GM23338 (cell line): ENCODE results near the gene SNAPC1. TPM values are rescaled to one million over a fixed set of nuclear protein-coding genes. Genes with fewer than 3 reads are reported as not detected.

Experiments
- ATAC-seq: fragments of 200-7000 bp; cut with Tn5 transposase; 3 replicates; pipeline ENCODE4 v1.9.1; 2020
- DNase-seq: peaks from one replicate; pipeline ENCODE4 v3.0.0-alpha.2; 2015; ENCODE audit warnings: low spot score
- H2AFZ ChIP-seq: fragments of 200-600 bp; sonication (generic); 2 replicates; pipeline ENCODE4 v1.8.0; 2016; ENCODE audit warnings: antibody characterized with exemption, mild to moderate bottlenecking, moderate library complexity
- H3F3A ChIP-seq: fragments of 200-600 bp; sonication (generic); replicated peaks from 2 replicates; pipeline ENCODE4 v1.8.0; 2017; ENCODE audit warnings: antibody characterized with exemption, mixed run types, low read depth
- H3K27ac ChIP-seq: fragments of 200-600 bp; sonication (generic); 2 replicates; pipeline ENCODE4 v1.6.1; 2016; ENCODE audit warnings: low read depth
- H3K27me3 ChIP-seq: fragments of 200-600 bp; sonication (generic); 2 replicates; pipeline ENCODE4 v1.8.0; 2016; ENCODE audit warnings: mild to moderate bottlenecking, mixed run types, moderate library complexity; ENCODE audit not compliant: insufficient read depth
- H3K36me3 ChIP-seq: fragments of 200-600 bp; sonication (generic); 2 replicates; pipeline ENCODE4 v1.8.0; 2016; ENCODE audit warnings: mild to moderate bottlenecking; ENCODE audit not compliant: insufficient read depth
- H3K4me1 ChIP-seq: fragments of 200-600 bp; sonication (generic); 2 replicates; pipeline ENCODE4 v1.8.0; 2016; ENCODE audit warnings: mild to moderate bottlenecking, moderate library complexity; ENCODE audit not compliant: insufficient read depth
- H3K4me2 ChIP-seq: fragments of 200-600 bp; sonication (generic); 2 replicates; pipeline ENCODE4 v1.7.1; 2017; ENCODE audit warnings: mixed run types
- H3K4me3 ChIP-seq: fragments of 200-600 bp; sonication (generic); 2 replicates; pipeline ENCODE4 v1.6.1; 2016; ENCODE audit warnings: mixed run types
- H3K79me2 ChIP-seq: fragments of 200-600 bp; sonication (generic); replicated peaks from 2 replicates; pipeline ENCODE4 v1.8.0; 2017; ENCODE audit warnings: mild to moderate bottlenecking; ENCODE audit not compliant: insufficient read depth
- H3K9me2 ChIP-seq: fragments of 200-600 bp; sonication (generic); 2 replicates; pipeline ENCODE4 v1.8.0; 2017; ENCODE audit not compliant: insufficient read depth
- H4K20me1 ChIP-seq: fragments of 200-600 bp; sonication (generic); replicated peaks from 2 replicates; pipeline ENCODE4 v1.8.0; 2017; ENCODE audit warnings: mild to moderate bottlenecking; ENCODE audit not compliant: insufficient read depth
- H3K27ac Mint-ChIP-seq: 2 replicates; pipeline ENCODE4 v1.8.0; 2020; ENCODE audit warnings: inconsistent platforms, mild to moderate bottlenecking, moderate library complexity, mixed read lengths
- H3K27me3 Mint-ChIP-seq: 3 replicates; pipeline ENCODE4 v1.8.0; 2022; ENCODE audit warnings: low read depth, mild to moderate bottlenecking, moderate library complexity, mixed read lengths, inconsistent platforms; ENCODE audit not compliant: insufficient read depth, poor library complexity
- H3K36me3 Mint-ChIP-seq: 3 replicates; pipeline ENCODE4 v1.8.0; 2021; ENCODE audit warnings: low read depth, mild to moderate bottlenecking, inconsistent platforms, moderate library complexity, mixed read lengths
- H3K4me1 Mint-ChIP-seq: 3 replicates; pipeline ENCODE4 v1.8.0; 2020; ENCODE audit warnings: mild to moderate bottlenecking, inconsistent platforms, mixed read lengths
- H3K4me3 Mint-ChIP-seq: 3 replicates; pipeline ENCODE4 v1.8.0; 2021; ENCODE audit warnings: moderate library complexity, mild to moderate bottlenecking, inconsistent platforms, mixed read lengths
- H3K9me3 Mint-ChIP-seq: 3 replicates; pipeline ENCODE4 v1.8.0; 2020; ENCODE audit warnings: moderate library complexity, mild to moderate bottlenecking, inconsistent platforms, mixed read lengths
- CREB1 ChIP-seq: fragments of 250-450 bp; sonication (Bioruptor Pico); IDR thresholded peaks from 2 replicates; pipeline ENCODE4 v1.5.0; 2020; ENCODE audit warnings: low read depth, mild to moderate bottlenecking, moderate library complexity
- ETS1 ChIP-seq: IDR thresholded peaks from 2 replicates; pipeline ENCODE4 v1.6.1; 2016; ENCODE audit warnings: antibody characterized with exemption
- EZH2 ChIP-seq: fragments of 200-600 bp; sonication (generic); IDR thresholded peaks from one replicate; pipeline ENCODE4 v1.8.0; 2017; ENCODE audit warnings: antibody characterized with exemption, mild to moderate bottlenecking, low read depth; ENCODE audit not compliant: unreplicated experiment
- EZH2phosphoT487 ChIP-seq: fragments of 200-600 bp; sonication (generic); IDR thresholded peaks from one replicate; pipeline ENCODE4 v1.8.1; 2018; ENCODE audit warnings: antibody characterized with exemption; ENCODE audit not compliant: unreplicated experiment
- JUNB ChIP-seq: IDR thresholded peaks from one replicate; pipeline ENCODE4 v1.6.1; 2016; ENCODE audit warnings: antibody characterized with exemption; ENCODE audit not compliant: unreplicated experiment
- NANOG ChIP-seq: IDR thresholded peaks from 2 replicates; pipeline ENCODE4 v1.6.1; 2016; ENCODE audit warnings: antibody characterized with exemption, borderline replicate concordance
- POLR2AphosphoS5 ChIP-seq: IDR thresholded peaks from 2 replicates; pipeline ENCODE4 v1.6.1; 2016; ENCODE audit warnings: antibody characterized with exemption, low read depth
- STAT1 ChIP-seq: IDR thresholded peaks from one replicate; pipeline ENCODE4 v1.6.1; 2016; ENCODE audit warnings: antibody characterized with exemption; ENCODE audit not compliant: unreplicated experiment
- ZNF114 ChIP-seq: fragments of 250-450 bp; sonication (Bioruptor Pico); IDR thresholded peaks from 2 replicates; pipeline ENCODE4 v1.5.0; 2020; ENCODE audit warnings: mild to moderate bottlenecking, moderate library complexity
- ZNF331 ChIP-seq: fragments of 250-450 bp; sonication (Bioruptor Pico); IDR thresholded peaks from 2 replicates; pipeline ENCODE4 v1.5.0; 2020; ENCODE audit warnings: low read depth, mild to moderate bottlenecking, moderate library complexity
- ZNF462 ChIP-seq: fragments of 250-450 bp; sonication (Bioruptor Pico); IDR thresholded peaks from 2 replicates; pipeline ENCODE4 v1.5.0; 2020; ENCODE audit warnings: mild to moderate bottlenecking, moderate library complexity
- polyA plus RNA-seq: library from polyadenylated mRNA; unstranded; fragments of >200 nt; fragmentation: Nextera tagmentation; extraction: Ambion mirVana; gene quantifications from 2 replicates; pipeline ENCODE4 v1.2.1, GENCODE V29; 2016
- total RNA-seq: library from RNA; depleted of rRNA; stranded (reverse); fragments of >200 nt; shearing (Covaris generic); gene quantifications from 2 replicates; pipeline ENCODE4 v1.2.3, GENCODE V29; 2014

The SNAPC1 gene
- total and polyA plus RNA-seq, 2 experiments from 2014 or later: 14.8 to 33.4 TPM

- Histone ChIP-seq H4K20me1 (peaks cover 27% of the 10 kb centered on the region), H3K4me3 (no peak overlapping the region), H3K4me2 (no peak overlapping the region), H3K27ac (no peak overlapping the region), H3K79me2 (peaks cover 92% of the 10 kb centered on the region), H3K36me3 (peaks cover 87% of the 10 kb centered on the region), H2AFZ (no peak overlapping the region), H3F3A (no peaks in the 10 kb centered on the region), H3K9me2 (no peaks in the 10 kb centered on the region), H3K27me3 (no peaks in the 10 kb centered on the region), H3K4me1 (no peaks in the 10 kb centered on the region)
- Mint-ChIP-seq H3K4me1 (no peaks in the 10 kb centered on the region), H3K27ac (no peak overlapping the region), H3K27me3 (no peaks in the 10 kb centered on the region), H3K36me3 (peaks cover 89% of the 10 kb centered on the region), H3K4me3 (no peak overlapping the region), H3K9me3 (no peaks in the 10 kb centered on the region)
- TF ChIP-seq ZNF331 (CRISPR knock-in tag) (no peak), JUNB (no peak), ZNF462 (CRISPR knock-in tag) (no peak), ETS1 (no peak), POLR2AphosphoS5 (no peak), NANOG (no peak), EZH2phosphoT487 (no peak), CREB1 (CRISPR knock-in tag) (no peak), ZNF114 (CRISPR knock-in tag) (no peak), EZH2 (no peak), STAT1 (no peak)
- DNase-seq (no peak), ATAC-seq (no peak)
These were observed 35.2 kb upstream of the SNAPC1 start for GRCh38 chr14:61726778-61727658.
